ENCODE results near the gene SLC36A4. TPM values are rescaled to one million over a fixed set of nuclear protein-coding genes. Genes with fewer than 3 reads are reported as not detected.
"Not testable (repeated sequence)": the region's sequence is repeated elsewhere in the genome, so short reads cannot be mapped to it uniquely, and the experiment has no call there.

The SLC36A4 gene
- total RNA-seq, 1 donor from 2014 or later = 8.4 TPM

DNA sequence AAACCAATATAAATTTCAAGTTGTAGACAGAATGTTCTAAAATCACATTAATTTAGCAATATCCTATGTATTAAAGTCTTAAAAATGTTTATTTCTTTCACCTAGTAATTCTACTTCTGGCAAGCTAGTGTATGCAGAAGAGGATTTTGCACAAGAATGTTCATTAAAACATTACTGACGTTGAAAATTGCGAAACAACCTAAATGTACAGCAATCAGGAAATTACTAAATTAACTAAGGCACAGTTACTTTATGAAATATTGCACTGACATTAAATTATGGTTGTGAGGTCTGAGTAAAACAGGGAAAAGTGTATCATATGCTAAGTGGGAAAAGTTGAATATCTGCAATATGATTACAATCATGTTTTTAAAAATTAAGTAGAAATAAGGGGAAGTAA is 4.1 kb downstream of the SLC36A4 start:
- no peak for ATAC-seq

DNA sequence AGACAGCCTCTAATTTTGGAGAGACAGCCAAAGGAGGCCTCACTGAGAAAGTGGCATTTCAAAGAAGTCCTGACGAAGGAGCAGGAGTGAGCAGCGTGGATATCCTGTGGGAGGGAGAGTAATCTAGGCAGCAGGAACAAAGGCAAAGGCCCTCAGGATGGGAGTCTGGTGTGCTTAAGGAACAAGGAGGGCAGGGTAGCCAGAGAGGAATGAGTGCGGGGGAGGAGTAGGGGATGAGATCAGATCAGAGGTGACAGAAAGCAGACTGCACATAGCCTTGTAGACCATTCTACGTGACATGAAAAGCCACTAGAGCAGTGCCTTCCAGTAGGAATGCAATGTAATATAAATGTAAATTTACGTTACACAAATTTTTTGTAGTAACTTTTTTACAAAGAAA is 5.6 kb downstream of the SLC36A4 start:
- ATAC-seq = no peak

DNA sequence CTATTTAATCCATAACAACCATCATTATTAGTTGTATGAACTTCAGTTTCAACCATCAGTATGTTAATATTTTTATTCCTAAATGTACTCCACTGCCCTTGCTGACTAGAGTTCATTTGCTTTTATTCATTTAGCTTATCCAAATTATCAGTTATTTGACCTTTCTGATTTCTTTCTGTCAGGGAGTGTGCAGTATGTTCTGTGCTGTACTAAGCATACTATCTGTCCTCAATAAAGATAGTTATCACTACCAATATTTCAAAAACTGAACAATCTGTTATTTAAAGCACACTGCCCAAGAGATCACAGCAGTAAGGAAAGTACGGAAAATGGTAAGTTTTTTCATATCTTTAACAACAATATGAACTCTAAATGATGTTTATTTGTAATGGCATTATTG is 8.3 kb downstream of the SLC36A4 start:
- ATAC-seq = no peak

DNA sequence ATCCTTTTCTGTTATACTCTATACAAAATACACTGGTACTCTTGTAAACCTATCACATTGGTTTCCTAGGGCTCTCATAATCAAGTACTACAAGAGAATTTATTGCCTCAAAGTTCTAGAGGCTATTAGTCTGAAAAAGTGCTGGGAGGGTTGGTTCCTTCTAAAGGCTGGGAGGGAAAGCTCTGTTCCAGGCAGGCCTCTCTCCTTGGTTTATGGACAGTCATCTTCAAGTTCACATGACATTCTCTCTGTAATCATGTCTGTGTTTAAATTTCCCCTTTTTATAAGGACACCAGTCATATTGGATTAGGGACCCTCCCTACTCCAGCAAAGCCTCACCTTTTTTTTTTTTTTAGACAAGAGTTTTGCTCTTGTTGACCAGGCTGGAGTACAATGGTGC is 9.1 kb downstream of the SLC36A4 start:
- ATAC-seq = no peak

DNA sequence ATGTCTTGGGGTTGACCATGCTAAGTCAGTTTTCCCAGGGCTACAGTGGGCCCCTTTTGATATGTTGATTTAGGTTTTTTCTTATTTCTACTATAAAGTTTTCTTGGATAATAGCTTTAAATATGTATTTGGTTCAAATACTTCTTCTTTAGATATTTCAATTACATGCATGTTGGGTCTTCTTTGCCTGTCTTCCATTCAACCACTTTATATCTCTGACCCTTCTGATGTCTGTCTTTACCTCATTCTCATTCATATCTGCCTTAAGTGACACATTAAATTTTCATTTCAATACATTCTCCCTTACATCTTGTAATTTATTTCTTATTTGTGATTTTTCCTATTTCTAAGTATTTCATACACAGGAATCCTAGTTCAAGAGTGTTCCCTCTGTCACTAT is 10.5 kb downstream of the SLC36A4 start:
- ATAC-seq = no peak

DNA sequence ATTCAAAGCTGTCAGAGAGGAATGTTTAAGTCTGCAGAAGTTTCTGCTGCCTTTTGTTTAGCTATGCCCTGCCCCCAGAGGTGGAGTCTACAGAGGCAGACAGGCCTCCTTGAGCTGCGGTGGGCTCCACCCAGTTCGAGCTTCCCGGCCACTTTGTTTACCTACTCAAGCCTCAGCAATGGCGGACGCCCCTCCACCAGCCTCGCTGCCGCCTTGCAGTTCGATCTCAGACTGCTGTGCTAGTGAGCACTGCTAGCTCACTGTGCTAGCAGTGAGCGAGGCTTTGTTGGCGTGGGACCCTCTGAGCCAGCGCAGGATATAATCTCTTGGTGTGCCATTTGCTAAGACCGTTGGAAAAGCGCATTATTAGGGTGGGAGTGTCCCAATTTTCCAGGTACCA is 19.9 kb downstream of the SLC36A4 start:
- not testable (repeated sequence) for ATAC-seq

DNA sequence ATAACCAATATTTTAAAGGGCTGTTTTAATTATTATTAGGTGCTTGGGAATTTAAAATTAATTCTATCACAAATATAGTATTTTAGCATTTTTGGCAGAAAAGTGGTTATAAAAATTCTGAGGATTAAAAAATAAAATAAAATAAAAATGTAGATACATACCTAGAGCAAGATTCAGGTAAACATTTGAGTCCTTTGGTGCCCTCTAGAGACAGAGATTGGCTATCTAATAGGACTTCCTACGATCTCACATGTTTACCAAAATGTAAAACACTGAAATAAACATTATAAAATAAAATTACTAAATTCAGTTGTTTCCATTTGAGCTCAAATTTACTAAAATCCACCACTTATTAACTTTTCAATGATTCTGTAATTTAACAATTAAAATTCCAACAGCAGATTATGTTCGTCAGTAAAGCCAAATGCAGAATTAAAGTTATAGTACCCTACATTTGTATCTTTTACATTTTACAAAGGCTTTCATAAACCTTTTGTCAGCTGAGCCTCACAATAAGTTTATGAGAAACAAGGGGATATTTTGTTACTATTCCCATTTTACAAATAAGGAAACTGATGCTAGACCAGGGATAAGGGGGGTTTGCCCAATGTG is 27.7 kb downstream of the SLC36A4 start:
- ATAC-seq = no peak

DNA sequence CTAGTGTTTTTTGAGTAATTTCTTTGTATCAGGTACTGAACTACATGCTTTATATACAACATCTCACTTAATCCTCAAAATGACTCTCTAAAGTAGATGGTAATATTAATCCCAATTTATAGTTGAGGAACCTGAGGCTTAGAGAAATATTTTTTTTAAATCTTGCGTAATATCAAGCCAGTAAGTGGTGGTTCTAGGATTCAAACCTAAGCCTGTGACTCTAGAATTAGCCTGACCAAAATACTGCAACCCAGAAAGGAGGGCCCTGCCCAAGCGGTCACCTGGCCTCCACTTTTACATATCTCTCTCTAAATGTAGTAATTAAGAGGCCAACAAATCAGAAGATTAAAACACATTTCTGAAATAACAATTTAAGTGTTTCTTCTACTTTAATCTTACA is 28.6 kb downstream of the SLC36A4 start:
- ATAC-seq = no peak

DNA sequence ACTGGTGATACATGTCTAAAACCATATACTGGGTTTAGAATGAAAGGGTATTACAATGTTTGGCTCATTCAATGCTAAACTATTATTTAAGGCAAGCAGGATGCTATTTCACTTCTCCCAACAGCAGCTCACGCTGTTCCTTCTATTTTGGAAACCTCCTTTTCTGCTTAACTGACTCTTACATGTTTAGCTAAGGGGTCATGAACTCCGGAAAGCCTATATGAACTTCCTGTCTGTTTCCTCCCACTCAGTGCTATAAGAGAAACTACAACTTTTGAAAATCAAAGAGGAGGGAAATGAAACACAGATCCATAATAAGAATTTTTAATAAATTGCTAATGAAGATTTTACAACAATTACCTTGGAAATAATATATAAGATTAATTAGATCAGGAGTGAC is 30.9 kb downstream of the SLC36A4 start:
- ATAC-seq = no peak

DNA sequence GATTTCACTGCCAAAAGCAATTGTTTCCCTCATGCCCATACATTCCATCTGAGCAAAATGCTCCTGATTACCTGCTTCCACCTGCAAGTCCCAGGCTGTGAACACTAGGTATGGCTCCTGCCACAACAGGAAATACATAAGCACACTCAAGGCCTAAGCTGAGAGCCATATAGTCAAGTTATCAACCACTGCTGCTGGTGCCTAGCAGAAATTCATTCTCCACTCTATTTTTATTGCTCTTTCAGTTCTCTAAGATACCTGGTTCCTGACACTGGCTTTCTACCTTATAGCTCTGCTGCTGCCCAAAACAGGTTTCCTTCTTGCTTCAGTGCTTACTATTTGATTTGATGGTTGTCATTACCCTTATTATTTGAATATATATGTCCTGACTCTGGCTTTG is 31.6 kb downstream of the SLC36A4 start:
- ATAC-seq = no peak

DNA sequence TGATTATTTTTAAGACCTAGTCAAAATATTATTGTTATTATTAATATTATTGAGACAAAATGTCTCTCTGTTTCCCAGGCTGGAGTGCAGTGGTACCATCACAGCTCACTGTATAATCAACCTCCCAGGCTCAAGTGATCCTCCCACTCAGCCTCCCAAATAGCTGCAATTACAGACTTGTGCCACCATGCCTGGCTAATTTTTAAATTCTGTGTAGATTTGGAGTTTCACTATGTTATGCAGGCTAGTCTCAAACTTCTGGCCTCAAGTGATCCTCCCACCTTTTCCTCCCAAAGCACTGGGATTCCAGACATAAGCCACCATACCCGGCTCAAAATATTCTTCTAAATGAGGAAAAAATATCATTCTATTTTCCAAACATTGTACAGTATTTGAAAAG is 37.0 kb downstream of the SLC36A4 start:
- no peak for ATAC-seq

DNA sequence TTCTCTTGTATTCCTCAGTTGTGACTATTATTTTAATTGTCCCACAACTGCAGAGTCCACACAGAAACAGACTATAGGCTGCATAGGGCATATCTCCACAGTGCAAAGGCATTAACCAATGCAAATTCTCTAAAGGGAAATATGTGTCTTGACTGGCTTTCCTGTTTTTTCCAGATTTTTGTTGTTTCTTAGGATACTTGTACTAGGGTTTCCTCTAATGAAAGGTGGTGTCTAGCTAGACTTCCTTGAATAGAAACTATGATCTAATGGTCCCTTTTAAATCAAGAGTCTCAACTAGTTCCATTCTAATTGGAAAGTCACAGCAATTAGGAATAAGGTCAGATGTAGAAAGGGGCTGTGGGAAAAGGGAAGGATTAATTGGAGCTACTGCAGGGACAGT is 37.6 kb downstream of the SLC36A4 start:
- no peak for ATAC-seq

DNA sequence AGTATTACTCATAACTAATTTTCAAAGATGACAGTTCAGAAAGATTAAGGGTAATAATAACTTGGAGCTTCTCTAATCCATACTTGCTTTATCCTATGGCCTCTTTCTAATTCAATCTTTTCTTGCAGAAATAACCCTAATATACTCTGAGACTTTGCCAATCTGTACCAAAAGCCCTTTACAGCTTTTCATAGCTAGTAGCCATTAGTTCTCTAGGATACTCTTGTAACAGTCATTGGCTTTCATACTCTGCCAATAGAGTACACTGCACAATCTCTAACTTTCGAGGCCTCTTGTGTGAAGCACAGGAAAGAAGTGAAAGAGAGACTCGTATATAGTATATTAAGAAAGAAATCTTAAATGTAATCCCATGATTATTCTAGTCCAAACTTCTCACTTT is 38.1 kb downstream of the SLC36A4 start:
- no peak for ATAC-seq

DNA sequence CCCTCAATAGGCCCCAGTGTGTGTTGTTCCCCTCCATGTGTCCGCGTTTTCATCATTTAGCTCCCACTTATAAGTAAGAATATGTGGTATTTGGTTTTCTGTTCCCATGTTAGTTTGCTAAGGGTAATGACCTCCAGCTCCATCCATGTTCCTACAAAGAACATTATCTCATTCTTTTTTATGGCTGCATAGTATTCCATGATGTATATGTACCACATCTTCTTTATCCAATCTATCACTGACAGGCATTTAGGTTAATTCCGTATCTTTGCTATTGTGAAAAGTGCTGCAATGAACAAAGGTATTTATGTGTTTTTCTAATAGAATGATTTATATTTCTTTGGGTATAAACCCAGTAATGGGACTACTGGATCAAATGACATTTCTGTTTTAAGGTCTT is 42.1 kb downstream of the SLC36A4 start:
- ATAC-seq = no peak

DNA sequence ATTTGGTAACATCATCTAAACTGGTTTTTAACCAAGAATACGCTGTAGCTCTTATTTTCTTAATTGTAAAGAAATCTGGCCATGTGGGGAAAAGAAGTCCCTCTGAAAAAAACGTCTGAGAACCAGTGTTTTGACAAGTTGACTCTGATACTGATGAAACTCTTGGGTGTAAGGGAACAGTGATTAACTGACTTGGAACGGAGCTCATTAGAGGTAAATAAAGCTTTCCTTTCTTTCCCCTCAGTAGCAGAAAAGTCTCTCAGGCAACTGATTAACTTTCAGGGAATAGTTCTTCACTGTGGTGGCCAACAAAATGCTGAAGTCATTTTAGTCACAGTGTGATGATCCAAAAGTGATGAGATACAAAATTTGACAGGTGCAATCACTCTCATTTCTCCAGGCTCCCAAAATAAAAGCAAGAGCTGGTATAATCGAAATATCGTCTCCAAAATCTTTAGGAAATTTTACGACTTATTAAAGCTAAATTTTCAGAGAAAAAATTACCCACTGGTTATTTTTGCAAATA is 52.3 kb downstream of the SLC36A4 start:
- ATAC-seq = no peak

DNA sequence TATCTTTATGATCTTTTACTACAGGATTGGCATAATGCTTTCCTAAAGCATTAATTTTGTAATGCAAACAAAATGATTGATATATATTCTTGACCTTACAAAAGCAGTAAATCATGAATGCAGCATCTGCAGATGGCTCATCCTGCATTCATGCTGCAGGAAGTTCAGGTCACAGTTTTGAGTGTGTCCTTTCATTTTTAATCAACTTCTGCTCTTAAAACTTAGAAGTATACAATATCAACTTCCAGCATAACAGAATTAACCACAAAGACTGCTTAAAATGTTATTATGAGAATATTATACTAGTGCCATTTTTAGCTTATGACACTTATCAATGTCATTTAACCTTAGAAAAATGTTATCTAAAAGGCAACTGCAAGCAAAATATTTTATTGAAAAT is 54.0 kb downstream of the SLC36A4 start:
- no peak for ATAC-seq

DNA sequence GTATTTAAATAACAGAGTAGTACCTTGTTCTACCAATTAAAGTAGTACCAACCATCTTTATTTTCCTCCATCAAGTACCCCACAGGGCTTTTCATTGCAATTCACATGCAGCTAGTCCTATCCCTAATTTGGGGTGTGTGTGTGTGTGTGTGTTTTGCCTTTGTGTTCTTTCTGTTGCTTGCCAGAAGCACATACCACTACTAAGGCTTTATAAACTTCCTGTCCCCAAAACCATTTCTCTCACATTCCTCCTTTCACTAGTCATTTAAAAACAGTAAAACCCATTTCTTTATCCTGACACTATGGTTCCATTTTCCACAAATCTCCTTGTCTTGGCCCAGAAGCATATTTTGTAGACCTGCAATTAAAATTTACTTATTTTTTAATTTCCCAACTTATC is 54.6 kb downstream of the SLC36A4 start:
- ATAC-seq = no peak

DNA sequence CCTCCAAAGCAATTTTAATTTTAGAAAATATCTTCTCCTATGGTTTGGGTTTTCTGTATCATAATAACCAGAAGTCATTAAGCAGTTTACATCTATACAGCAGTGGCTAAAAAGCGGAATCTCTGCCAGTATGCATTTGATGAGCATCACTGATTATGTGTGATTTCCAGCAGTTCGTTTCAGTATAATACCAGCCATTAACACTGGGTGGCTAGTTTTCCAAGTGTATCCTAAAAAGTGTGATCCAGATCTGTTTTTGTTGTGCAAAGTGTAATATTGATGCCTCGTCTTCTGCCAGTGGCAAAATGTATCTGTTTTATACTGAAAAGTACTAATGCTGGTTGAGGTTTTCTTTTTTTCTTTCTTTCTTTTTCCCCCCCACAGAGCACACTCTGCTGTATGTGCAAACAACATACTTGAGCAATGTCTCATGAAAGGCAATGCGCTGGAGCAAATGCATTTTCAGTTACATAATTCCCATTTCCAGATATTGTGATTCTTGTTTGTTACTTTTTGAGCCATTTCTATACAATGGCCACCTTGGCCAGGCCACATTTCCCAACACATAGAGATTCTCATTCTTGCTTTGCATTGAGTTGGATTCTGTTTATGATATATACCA is 64.2 kb downstream of the SLC36A4 start:
- ATAC-seq = no peak

DNA sequence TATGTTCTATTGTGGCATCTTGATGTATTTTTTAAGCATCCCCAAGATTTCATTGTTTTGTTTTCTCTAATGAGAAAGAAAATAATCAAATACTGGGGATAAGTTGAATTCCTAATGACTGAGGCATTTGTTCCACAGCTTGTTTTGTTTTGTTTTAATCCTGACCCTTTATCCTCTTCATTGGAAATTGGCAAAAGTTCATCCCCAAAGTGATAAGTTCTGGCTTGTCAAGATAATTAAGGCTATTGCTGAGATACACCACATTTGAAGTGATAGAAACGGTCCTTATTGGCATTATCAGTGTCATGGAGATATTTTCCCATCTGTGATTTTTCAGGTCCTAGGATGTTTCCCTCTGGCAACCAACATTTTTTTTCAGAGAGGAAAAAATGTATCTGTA is 65.0 kb downstream of the SLC36A4 start:
- ATAC-seq = no peak

DNA sequence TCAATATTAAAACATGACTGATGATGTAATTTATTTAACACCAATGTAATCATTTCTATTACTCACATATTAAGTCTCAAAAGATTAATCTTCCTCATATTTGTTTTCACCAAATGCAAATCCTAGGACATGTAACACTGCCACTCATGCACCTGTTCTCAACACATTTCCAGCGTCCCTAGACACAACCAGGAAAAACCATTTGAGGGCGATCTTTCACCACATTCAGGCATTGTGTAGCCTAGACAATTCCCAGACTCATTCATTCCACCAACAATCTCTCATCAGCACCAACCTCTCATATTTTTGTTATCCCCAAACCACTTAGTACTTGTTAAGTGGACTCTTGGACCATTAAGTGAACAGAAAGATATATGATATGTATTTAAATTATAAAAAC is 66.1 kb downstream of the SLC36A4 start:
- no peak for ATAC-seq

DNA sequence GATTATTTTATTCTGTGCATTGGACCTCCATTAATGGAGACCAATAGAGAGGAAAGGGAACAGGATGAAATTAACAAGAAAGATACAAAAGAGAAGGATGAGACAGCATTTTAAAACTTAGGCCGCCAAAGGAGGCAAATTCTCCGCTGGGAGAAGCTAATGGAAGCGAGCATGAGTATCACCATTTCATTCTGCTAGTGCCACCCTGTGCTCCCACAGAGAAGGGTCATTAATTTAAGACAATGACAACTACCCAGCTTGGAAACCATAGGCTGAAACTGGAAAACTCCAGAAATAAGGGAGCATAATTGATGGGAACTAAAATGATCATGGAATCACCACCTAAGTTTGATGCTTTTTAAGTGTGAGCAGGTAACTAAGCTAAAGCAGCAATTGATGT is 69.2 kb downstream of the SLC36A4 start:
- ATAC-seq = no peak

DNA sequence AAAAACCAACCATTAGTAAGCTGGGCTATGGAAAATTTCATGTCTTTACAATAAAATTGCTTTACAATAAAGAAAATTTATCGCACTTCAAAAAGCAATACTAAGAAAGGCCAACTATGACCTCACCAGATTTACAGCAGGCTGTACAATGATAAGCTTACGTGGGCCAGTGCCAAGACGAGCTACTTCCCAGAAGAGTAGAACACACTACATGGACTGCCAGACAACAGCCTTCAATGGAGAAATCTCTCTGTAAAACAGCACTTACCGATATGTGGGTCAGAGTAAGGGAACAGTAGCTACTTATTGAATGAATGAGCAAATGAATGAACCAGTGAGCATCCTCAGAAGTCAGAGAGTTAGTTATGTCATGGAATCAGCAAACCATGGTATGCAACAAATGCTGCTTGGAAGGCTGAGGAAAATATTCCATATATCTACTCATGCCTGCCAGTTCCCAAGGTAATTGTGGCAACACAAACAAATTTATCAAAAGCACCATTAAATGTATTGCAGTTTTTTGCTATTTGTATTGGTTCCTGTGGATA is 74.4 kb downstream of the SLC36A4 start:
- ATAC-seq = no peak

DNA sequence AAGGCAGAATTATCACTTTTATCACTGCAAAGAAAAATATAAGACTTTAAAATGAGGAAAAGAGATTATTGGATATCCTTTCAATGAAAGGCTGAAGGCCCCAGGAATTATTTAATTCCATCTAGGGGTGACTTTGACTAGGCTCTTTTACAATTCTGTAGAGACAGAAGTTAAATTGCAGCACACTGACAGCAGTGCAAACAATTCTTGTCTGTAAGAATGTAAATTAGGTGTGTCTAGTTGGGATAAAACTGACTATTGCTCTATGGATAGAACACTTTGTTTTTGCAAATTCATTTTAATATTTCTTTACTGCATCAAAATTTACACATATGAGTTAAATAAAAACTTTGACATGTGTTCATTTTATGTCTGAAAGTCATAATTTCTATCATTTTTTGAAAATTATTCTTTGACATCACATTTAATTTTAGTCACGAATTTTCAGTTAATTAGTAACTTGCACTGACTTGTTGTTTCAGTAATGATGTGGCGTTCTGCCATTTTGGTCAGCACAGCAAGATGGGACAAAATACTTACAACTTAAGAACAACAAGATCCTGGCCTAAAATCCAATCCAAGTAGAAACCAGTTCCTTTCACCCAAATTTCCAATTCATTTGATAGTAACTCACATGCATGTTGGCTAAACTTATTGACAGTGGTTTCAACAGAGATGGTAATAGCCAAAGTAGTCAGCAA is 75.1 kb downstream of the SLC36A4 start:
- ATAC-seq = no peak

DNA sequence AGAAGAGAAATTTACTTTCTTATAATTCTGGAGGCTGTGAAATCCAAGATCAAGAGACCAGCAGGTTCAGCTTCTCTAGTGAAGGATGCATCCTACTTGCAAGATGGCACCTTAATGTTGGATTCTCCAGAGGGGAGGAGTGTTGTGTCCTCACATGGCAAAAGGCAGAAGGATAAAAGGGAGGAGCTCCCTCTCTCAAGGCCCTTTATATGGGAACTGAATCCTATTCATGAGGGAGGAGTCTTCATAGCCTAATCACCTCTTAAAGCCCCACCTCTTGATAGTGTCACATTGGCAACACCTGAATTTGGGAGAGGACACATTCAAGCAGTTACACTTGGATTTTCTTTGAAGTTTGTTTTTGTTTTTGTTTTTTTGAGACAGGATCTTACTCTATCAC is 79.5 kb downstream of the SLC36A4 start:
- ATAC-seq = no peak

Measured in esophagus mucosa (tissue), 1 donor.